Astrocyte (in vitro differentiated cells and primary cell): ENCODE results near the gene LRRC3.

Source experiments
- CTCF ChIP-seq: IDR thresholded peaks from 2 replicates; pipeline ENCODE4 v1.5.1; 2011; ENCODE audit warnings: low read depth, mild to moderate bottlenecking, inconsistent platforms, low read length, moderate library complexity; ENCODE audit not compliant: insufficient read depth
- EZH2 ChIP-seq: IDR thresholded peaks from 2 replicates; pipeline ENCODE4 v1.6.1; 2012; ENCODE audit warnings: mild to moderate bottlenecking, low read length, inconsistent platforms; ENCODE audit not compliant: insufficient read depth

- TF ChIP-seq CTCF (no peak), EZH2 (no peak)
Observed at GRCh38 chr21:44427241-44428120, 27.8 kb upstream of the LRRC3 start.
